SK-N-SH (cell line): ENCODE measurements around the gene ADORA2A. TPM values are rescaled to one million over a fixed set of nuclear protein-coding genes. Genes with fewer than 3 reads are reported as not detected.

ENCODE experiments used
- CTCF ChIA-PET: fragments of 300-600, 350-600 bp; formaldehyde crosslinking; extraction: SDS; loops from one replicate; lab custom pipeline; 2021; lab: Yijun Ruan, JAX
- POLR2A ChIA-PET: fragments of 350-600 bp; sonication (Branson Sonifier 250); formaldehyde crosslinking; extraction: SDS; loops from one replicate; lab custom pipeline; 2020; ENCODE audit warnings: antibody characterized with exemption, inconsistent platforms; lab: Yijun Ruan, JAX
- DNase-seq: peaks from one replicate; pipeline ENCODE4 v3.0.0; 2012
- H2AFZ ChIP-seq: fragments of 200-600 bp; sonication (generic); 2 replicates; pipeline ENCODE4 v1.8.1; 2016; ENCODE audit warnings: antibody characterized with exemption, mild to moderate bottlenecking, low read depth
- H3F3A ChIP-seq: fragments of 200-600 bp; sonication (generic); replicated peaks from 2 replicates; pipeline ENCODE3; 2016; ENCODE audit warnings: antibody characterized with exemption, mild to moderate bottlenecking; ENCODE audit not compliant: insufficient read depth
- H3K27ac ChIP-seq, 2 experiments: fragments of 200-500 bp in 1 of 2; fragments of 200-600 bp in 1 of 2; sonication (Bioruptor generic) in 1 of 2; sonication (generic), shearing (Covaris generic) in 1 of 2; 2 replicates each; pipeline versions ENCODE4 v1.5.1 to v1.6.1; 2014 to 2016; ENCODE audit warnings: low read depth in 2 of 2, inconsistent platforms in 1 of 2, low read length in 1 of 2, mild to moderate bottlenecking in 1 of 2, mixed read lengths in 1 of 2
- H3K27me3 ChIP-seq: fragments of 200-600 bp; sonication (generic), shearing (Covaris generic); 2 replicates; pipeline ENCODE4 v1.6.1; 2016; ENCODE audit warnings: mixed run types; ENCODE audit not compliant: insufficient read depth
- H3K36me3 ChIP-seq, 2 experiments: fragments of 200-500 bp in 1 of 2; fragments of 200-600 bp in 1 of 2; sonication (Bioruptor generic) in 1 of 2; sonication (generic) in 1 of 2; replicated peaks in 1 of 2; 2 replicates each; pipeline versions ENCODE3 to v1.5.1; 2014 to 2016; ENCODE audit warnings: low read length in 1 of 2, mild to moderate bottlenecking in 1 of 2; ENCODE audit not compliant: insufficient read depth in 2 of 2, control insufficient read depth in 1 of 2
- H3K4me1 ChIP-seq, 2 experiments: fragments of 200-500 bp in 1 of 2; fragments of 200-600 bp in 1 of 2; sonication (Bioruptor generic) in 1 of 2; sonication (generic), shearing (Covaris generic) in 1 of 2; 2 replicates each; pipeline versions ENCODE4 v1.5.1 to v1.6.1; 2014 to 2016; ENCODE audit warnings: low read depth in 1 of 2, low read length in 1 of 2, mixed run types in 1 of 2; ENCODE audit not compliant: insufficient read depth in 2 of 2, control insufficient read depth in 1 of 2
- H3K4me2 ChIP-seq: fragments of 200-600 bp; sonication (generic), shearing (Covaris generic); 2 replicates; pipeline ENCODE4 v1.6.1; 2017; ENCODE audit warnings: mixed run types
- H3K4me3 ChIP-seq, 2 experiments: fragments of 200-500 bp in 1 of 2; fragments of 200-600 bp in 1 of 2; sonication (Bioruptor generic) in 1 of 2; sonication (generic), shearing (Covaris generic) in 1 of 2; 2 replicates each; pipeline versions ENCODE4 v1.5.1 to v1.8.1; 2014 to 2016; ENCODE audit warnings: low read depth in 2 of 2, inconsistent platforms in 1 of 2, low read length in 1 of 2, mild to moderate bottlenecking in 1 of 2, mixed read lengths in 1 of 2, moderate library complexity in 1 of 2
- H3K79me2 ChIP-seq: fragments of 200-600 bp; sonication (generic); 2 replicates; pipeline ENCODE4 v1.8.1; 2017; ENCODE audit warnings: mild to moderate bottlenecking; ENCODE audit not compliant: insufficient read depth
- H3K9ac ChIP-seq: fragments of 200-600 bp; sonication (generic); 2 replicates; pipeline ENCODE4 v1.6.1; 2017; ENCODE audit warnings: mixed run types
- H3K9me2 ChIP-seq: fragments of 200-600 bp; sonication (generic); 2 replicates; pipeline ENCODE4 v1.6.1; 2017; ENCODE audit warnings: mixed run types
- H3K9me3 ChIP-seq: fragments of 200-600 bp; sonication (generic); 2 replicates; pipeline ENCODE4 v1.6.1; 2017; ENCODE audit warnings: mixed run types, mild to moderate bottlenecking, moderate library complexity
- H4K20me1 ChIP-seq: fragments of 200-600 bp; sonication (generic); 2 replicates; pipeline ENCODE4 v1.6.1; 2017; ENCODE audit warnings: mild to moderate bottlenecking, mixed run types; ENCODE audit not compliant: insufficient read depth
- ELF1 ChIP-seq: IDR thresholded peaks from 2 replicates; pipeline ENCODE4 v1.4.0; 2012
- EP300 ChIP-seq, 2 experiments: IDR thresholded peaks; 2 replicates each; pipeline versions ENCODE4 v1.4.0 to v1.6.1; 2012; ENCODE audit warnings: borderline replicate concordance in 1 of 2, low read depth in 1 of 2, low read length in 1 of 2
- GABPA ChIP-seq: IDR thresholded peaks from 2 replicates; pipeline ENCODE4 v1.4.0; 2012; ENCODE audit warnings: low read depth, mild to moderate bottlenecking
- GATA2 ChIP-seq: sonication (generic); formaldehyde crosslinking; IDR thresholded peaks from 2 replicates; pipeline ENCODE4 v1.5.0; 2020; ENCODE audit warnings: mild to moderate bottlenecking, missing genetic modification reagents
- MEF2A ChIP-seq: IDR thresholded peaks from 2 replicates; pipeline ENCODE4 v1.4.0; 2012; ENCODE audit warnings: low read depth, borderline replicate concordance
- NFIC ChIP-seq: IDR thresholded peaks from 2 replicates; pipeline ENCODE4 v1.4.0; 2012; ENCODE audit warnings: borderline replicate concordance
- NRF1 ChIP-seq: IDR thresholded peaks from 2 replicates; pipeline ENCODE4 v1.6.1; 2012; ENCODE audit warnings: low read depth, mild to moderate bottlenecking, low read length
- RCOR1 ChIP-seq: fragments of 150-350 bp; IDR thresholded peaks from 2 replicates; pipeline ENCODE4 v1.6.1; 2017; ENCODE audit warnings: antibody characterized with exemption, low read length
- RFX5 ChIP-seq: IDR thresholded peaks from 2 replicates; pipeline ENCODE4 v1.6.1; 2012; ENCODE audit warnings: mild to moderate bottlenecking, improper control_type of control experiment, low read length
- RXRA ChIP-seq: IDR thresholded peaks from 2 replicates; pipeline ENCODE4 v1.4.0; 2012; ENCODE audit warnings: low read depth, mild to moderate bottlenecking, borderline replicate concordance
- SMC3 ChIP-seq: IDR thresholded peaks from 2 replicates; pipeline ENCODE4 v1.6.1; 2012; ENCODE audit warnings: low read depth, low read length, improper control_type of control experiment
- TEAD4 ChIP-seq: IDR thresholded peaks from 2 replicates; pipeline ENCODE4 v1.4.0; 2012; ENCODE audit warnings: mild to moderate bottlenecking, borderline replicate concordance; ENCODE audit not compliant: insufficient read depth
- USF1 ChIP-seq: IDR thresholded peaks from 2 replicates; pipeline ENCODE4 v1.4.0; 2012; ENCODE audit warnings: low read depth, borderline replicate concordance
- USF2 ChIP-seq: fragments of 150-350 bp; IDR thresholded peaks from 2 replicates; pipeline ENCODE4 v1.6.1; 2017; ENCODE audit warnings: antibody characterized with exemption, low read length, low read depth, borderline replicate concordance
- WGBS: methylation state at CpG from one replicate; pipeline ENCODE4 v1.1.6; 2017; ENCODE audit warnings: low lambda C conversion rate; 5-methylcytosine and 5-hydroxymethylcytosine counted together
- polyA plus RNA-seq, 3 experiments: library from polyadenylated mRNA; depleted of rRNA; stranded (reverse); fragments of >200 nt; gene quantifications; 2 replicates each; pipeline ENCODE4 v1.2.3, GENCODE V29; 2012

Gene ADORA2A
- polyA plus RNA-seq, 1 of the 3 experiments (the other 2 are of a cell fraction) = 9.3 TPM

GRCh38 chr22:24442352-24442744 is 14.9 kb downstream of the ADORA2A start:
- ChIA-PET POLR2A (interaction anchor here (0.7 to 1.7 kb wide), 5 partner anchors 8 to 79 kb away, joined by 3 to 5 read pairs (median 3); no protein-coding TSS in a partner anchor), CTCF (interaction anchor here (1.0 to 2.2 kb wide), 6 partner anchors 8 to 116 kb away, joined by 3 to 11 read pairs (median 6); no protein-coding TSS in a partner anchor)
- peaks cover 16 to 85% of the 10 kb centered on the region in 2 experiments for H3K4me1 ChIP-seq
- peak; percentile 36 for DNase-seq
- no peak overlapping the region for H3K4me2 ChIP-seq
- H3K4me3 ChIP-seq = no peak overlapping the region; a peak in 1 of 4 replicates
- WGBS = 79% methylated on average over 6 of the region's 8 CpGs
- no peaks in the 10 kb centered on the region for H3K9me3 ChIP-seq
- H3F3A ChIP-seq = no peaks in the 10 kb centered on the region
- H3K79me2 ChIP-seq = no peaks in the 10 kb centered on the region
- no peak overlapping the region for H3K9ac ChIP-seq
- peak; percentile 36; the same call in 1 of the 2 replicates for TF ChIP-seq GATA2 (CRISPR knock-in tag)
- no peak for TF ChIP-seq EP300 (IDR thresholded peaks at IDR 0.05; ENCODE audit: borderline replicate concordance in 1 of 2, low read depth in 1 of 2, low read length in 1 of 2)
- no peak for TF ChIP-seq RXRA
- peak overlapping the region in 1 of 2 experiments; percentile 91; a peak in 2 of 4 replicates for H3K27ac ChIP-seq
- no peaks in the 10 kb centered on the region for H3K27me3 ChIP-seq
- H3K36me3 ChIP-seq = peaks cover 0 to 2% of the 10 kb centered on the region in 2 experiments
- H2AFZ ChIP-seq = no peak overlapping the region
- H3K9me2 ChIP-seq = no peaks in the 10 kb centered on the region
- no peaks in the 10 kb centered on the region for H4K20me1 ChIP-seq

- H3K4me1 ChIP-seq = peaks cover 16 to 81% of the 10 kb centered on the region in 2 experiments
- H3F3A ChIP-seq = no peaks in the 10 kb centered on the region
- DNase-seq = no peak
- no peak overlapping the region for H3K9ac ChIP-seq
- peaks cover 0 to 2% of the 10 kb centered on the region in 2 experiments for H3K36me3 ChIP-seq
- no peak for TF ChIP-seq RCOR1
- TF ChIP-seq USF1 = no peak
- TF ChIP-seq USF2 = no peak
- TF ChIP-seq TEAD4 = no peak
- no peak for TF ChIP-seq NRF1
- no peak for TF ChIP-seq GABPA
- TF ChIP-seq SMC3 = no peak
- no peak for TF ChIP-seq ELF1
- no peak for TF ChIP-seq NFIC
- no peak for TF ChIP-seq RFX5
- no peak for TF ChIP-seq MEF2A
- no peak overlapping the region for H2AFZ ChIP-seq
- H3K27ac ChIP-seq = peak overlapping the region in 1 of 2 experiments; percentile 97; a peak in 2 of 4 replicates
- H3K79me2 ChIP-seq = no peaks in the 10 kb centered on the region
- no peaks in the 10 kb centered on the region for H3K27me3 ChIP-seq
- no peak overlapping the region for H3K4me2 ChIP-seq
- no peak overlapping the region for H3K4me3 ChIP-seq
- no peaks in the 10 kb centered on the region for H3K9me2 ChIP-seq
- no peaks in the 10 kb centered on the region for H3K9me3 ChIP-seq
- H4K20me1 ChIP-seq = no peaks in the 10 kb centered on the region
- ChIA-PET POLR2A (interaction anchor here (1.1 kb wide), 2 partner anchors 16 to 36 kb away, joined by 3 read pairs; no protein-coding TSS in a partner anchor), CTCF (interaction anchor here (1.0 to 1.4 kb wide), 6 partner anchors 8 to 78 kb away, joined by 3 to 4 read pairs (median 4); no protein-coding TSS in a partner anchor)
These were observed 16.3 kb downstream of the ADORA2A start for GRCh38 chr22:24443668-24444067.
